Astrocyte of the hippocampus (primary cell): ENCODE results near the gene JARID2.
"Not testable (repeated sequence)": the region's sequence is repeated elsewhere in the genome, so short reads cannot be mapped to it uniquely, and the experiment has no call there.

ENCODE experiments used
- DNase-seq: peaks from one replicate; pipeline ENCODE4 v3.0.0; 2011; ENCODE audit warnings: low read depth, low spot score

Gene JARID2

DNA sequence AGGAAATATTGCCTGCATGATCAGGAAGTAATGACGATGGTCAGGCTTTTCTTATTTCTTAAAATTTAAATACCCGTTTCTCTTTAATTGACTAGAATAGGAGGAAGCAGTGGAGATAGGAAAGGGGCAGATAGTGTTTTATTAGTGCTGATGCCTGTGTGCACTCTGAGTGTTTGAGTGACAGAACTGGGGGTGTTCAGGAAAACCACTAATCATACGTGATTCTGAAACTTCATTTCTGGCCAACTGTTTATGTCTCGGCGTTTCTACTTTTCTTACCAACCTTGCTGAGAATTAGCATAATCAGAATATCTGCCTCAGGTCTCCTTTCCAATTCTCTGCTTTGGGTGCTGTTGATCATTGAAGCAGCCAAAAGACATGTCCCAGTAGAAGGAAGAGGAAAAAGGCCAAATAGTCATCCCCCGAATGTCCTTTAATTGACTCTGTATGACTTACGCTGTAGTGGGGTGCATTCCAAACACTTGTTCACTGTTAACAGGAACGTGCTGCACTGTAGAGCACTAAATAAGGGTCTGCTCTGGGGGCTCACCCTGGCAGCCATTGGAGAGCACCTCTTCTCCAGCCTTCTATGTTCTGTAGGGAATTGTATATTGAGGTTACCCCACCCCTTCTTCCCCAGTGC is 152.9 kb downstream of the JARID2 start:
- no peak for DNase-seq

DNA sequence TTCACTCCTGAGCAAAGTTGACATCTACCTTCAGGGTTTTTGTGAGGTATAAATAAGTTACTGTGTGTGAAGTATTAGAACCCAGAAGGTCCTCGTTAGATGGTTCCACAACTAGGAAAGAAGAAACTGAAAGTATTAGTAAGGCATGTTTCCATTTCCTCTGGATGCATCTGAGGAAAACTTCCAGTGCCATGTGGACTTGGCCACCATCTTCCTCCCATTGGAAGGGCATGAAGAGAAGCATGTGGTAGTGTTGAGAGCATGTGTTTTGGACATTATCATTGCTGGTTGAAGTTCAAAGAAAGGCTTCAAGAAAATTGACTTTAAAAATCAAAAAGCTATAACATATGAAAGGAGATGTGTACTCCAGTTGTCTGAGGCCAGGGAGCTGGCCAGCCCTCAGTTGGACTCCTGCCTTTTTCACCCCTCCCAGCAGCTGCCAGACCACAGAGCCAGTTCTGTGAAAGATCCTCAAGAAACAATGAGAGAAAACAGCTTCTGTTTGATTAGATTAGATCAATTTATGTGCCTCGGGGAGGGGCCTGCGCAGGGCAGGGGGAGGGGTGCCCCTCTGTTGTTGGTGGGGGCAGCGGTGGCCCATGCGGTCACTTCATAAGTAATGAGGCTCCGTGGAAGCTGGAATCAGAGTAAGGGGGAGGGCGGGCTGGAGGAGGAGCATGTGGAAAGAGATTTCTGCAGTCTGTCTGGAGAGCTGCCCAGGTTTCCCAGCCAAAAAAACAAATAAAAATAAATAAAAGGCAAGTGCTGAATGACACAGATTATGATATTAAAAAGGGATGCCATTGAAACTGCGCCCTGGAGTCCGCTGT is 154.0 kb downstream of the JARID2 start:
- DNase-seq = peak; percentile 90

DNA sequence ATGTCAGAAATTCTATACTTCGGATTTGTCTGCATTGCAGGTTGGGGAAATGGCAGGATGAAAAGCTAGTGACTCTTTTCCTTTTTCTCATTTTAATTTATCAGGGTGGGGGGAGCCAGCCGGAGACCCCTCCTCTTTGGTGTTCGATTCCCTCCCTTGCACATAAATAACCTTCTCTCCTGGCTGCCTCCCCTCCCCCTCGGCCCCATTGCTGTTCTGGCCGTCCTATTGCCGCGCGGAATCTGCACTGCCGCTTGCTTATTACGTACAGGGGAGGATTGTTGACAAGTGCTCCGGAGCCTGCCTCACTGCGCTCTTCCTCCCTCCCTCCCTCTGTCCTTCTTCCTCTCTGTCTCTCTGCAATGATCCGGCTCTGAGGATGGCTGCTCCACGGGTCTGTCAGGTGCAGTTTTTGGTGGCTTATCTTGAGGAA is 154.7 kb downstream of the JARID2 start:
- peak; percentile 41 for DNase-seq

DNA sequence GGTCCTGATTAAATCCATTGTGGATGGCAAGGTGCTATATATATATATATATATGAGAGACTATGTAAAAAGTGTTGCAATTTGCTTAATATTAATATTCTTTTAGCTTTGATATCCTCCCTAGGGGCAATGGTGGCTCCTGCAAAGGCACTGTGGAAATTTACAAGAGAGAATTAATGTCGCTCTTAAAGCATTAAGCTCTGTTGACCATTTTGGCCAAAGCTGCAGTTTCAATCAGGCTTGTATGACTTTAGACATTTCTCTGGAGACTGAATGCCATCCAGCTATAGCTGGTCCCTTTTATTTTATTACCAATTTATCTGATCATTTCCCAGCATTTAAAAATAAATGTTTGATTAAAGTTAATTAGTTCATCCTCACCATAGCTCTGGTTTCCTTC is 155.3 kb downstream of the JARID2 start:
- DNase-seq = no peak

DNA sequence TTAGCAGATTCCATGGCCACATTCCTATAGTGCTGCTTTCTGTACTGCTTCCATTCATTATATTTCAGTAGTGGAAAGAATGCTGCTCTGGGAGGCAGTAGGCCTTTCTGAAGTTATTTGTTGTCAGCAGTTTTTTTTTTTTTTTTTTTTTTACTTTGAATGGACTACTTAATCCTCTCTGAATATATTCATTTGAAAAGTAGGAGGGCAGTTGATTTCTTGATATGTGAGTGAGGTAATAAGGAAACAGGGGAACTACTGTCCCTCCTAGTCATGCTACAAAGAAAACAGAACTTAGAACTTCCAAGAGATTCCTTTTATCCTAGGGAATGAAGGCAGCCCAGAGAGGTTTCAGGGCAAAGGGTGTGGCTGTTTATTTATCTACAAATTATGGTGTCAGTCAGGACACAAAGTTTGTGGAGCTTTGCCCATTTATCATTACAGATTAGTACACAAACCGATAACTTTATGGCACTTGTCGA is 155.9 kb downstream of the JARID2 start:
- DNase-seq = peak; percentile 56

DNA sequence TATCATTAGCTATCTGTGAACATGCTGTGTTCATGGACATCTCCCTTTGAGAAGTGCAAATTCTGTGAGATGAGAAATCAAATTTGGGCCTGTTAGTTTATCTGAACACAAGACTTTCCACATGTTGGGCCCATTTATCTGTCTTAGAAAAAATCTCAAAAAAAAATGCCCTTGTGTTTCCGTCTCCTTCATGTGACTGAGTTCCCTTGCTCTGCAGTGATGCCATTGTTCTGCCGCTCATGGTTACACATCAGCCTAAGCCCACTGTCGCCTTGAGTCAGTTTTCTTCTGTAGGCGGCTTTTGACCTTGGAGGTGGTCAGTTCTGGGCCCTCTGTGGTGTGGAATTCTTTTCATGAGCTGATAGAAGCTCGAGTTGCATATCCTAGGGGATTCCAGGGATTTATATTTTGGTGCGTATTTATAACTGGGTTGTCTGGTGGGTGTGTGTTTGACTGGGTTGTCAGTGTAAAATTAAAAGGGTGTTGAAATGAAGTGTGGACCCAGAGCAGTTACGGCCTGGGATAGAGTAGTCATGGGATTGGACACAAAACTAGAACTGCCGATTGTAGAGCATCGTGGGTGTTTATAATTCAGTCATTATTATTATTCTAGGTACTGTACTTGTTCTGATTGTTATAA is 156.7 kb downstream of the JARID2 start:
- DNase-seq = no peak

DNA sequence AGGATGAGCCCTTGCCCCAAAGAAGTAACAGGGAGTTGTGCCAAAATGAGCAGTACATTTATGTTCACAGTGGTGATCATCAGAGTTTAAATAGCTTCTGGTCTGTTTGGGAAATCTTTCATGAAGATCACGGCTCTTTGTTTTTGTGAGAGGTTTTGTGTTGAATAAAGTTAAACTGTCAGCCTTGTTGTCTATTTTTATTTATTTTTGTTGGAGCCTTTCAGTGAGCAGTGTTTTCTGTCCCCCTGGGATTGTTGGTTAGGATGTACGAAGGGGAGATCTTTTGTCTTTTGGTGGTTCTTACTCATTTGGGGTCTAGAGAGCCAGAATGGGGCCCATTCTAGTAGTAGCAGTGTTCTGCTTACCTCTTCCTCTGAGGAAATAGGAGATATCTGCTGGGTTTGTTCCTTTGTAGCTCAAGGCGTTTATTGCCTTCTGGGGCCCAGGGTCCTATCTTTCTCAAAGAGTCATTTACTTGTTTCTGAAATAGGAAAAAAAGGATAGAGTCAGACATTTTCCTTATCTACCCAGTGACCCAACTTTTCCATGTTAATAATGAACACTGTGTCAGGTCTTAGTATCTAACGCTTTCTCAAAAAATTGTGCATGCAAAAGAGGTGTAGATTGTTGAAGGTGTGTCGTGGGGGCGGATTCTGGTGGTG is 157.4 kb downstream of the JARID2 start:
- DNase-seq = no peak

DNA sequence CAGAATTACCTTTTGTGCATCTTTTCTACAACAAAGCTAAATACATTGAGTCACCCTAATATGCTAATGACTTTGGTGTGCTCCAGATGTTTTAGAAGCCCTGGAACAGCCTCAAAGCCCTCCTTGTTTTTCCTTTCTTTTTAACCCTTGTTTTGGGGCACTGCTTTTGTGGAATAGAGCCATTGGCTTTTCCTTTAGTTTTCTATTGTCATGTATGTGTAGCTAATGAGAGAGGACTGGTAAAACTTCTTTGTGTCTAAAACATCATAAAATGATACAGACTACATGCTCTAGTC is 158.8 kb downstream of the JARID2 start:
- no peak for DNase-seq

DNA sequence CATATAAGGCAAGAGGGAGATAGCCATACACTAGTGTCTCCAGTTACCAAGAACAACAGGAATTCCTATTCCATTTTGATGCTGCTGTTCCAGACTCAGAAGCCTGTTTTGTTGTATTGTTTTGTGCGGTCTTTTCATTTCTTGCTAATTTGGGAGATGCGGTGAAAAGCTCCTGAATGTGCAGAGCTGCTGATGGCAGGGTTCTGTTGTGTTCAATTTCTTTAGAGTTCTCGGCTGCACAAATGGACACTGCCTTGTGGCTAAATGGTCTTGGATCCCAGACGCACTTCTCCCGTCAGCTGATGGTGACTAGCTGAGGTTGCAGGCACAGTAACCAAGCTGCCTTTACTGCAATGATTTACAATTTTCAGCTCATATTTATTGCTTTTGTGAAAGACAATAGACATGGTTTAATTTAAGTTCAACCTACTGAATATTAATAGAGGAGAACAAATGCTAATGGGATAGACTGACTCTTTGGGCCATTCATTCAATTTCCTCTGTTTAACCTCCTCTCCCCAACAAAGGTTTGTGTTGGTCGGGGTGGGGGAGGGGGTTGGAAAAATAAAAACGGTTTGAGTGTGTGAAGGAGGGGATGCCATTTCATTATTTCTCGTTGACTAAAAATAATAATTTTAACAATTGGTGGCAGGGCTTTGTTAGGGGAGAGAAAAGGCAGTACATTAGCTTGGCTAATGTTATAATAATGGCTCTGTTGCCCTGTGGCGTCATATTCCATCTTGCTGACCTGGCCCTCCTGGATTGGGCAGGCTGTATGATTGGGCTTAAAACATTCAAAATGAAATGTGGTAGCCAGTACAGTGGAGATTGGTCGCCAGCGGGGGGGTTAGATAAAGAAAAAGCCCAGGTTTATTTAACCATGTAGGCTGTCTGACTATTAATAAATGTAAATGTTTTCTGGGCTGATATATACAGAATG is 159.5 kb downstream of the JARID2 start:
- no peak for DNase-seq

DNA sequence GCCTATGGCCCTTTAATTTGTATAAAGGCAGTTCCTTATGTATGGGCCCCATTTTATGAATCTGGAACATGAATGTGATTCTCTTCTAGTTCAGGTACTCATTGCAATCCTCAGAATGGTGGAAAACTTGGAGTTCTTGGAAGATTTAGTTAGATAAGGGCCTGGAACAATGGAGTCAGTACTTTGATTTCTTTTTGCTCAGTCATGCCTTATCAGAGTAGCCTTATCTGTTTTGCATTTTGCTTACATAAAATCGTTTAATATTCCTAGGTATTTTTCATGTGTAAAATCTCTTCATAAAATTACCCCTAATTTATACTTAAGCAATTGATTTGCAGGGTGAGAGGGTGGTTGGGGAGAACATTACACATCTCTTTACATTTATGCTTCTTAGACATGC is 160.6 kb downstream of the JARID2 start:
- no peak for DNase-seq

DNA sequence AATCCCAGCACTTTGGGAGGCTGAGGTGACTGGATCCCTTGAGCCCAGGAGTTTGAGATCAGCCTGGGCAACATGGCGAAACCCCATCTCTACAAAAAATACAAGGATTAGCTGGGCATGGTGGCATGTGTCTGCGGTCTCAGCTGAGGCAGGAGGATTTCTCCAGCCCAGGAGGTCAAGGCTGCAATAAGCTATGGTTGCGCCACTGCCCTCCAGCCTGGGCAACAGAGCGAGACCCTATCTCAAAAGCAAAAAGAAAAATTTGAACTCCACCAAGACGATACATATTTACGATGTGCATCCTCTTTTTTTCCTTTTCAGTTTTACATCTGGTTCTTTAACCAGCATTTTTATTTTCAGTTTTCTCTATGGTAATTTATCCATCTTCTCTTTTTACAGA is 162.1 kb downstream of the JARID2 start:
- DNase-seq = no peak

DNA sequence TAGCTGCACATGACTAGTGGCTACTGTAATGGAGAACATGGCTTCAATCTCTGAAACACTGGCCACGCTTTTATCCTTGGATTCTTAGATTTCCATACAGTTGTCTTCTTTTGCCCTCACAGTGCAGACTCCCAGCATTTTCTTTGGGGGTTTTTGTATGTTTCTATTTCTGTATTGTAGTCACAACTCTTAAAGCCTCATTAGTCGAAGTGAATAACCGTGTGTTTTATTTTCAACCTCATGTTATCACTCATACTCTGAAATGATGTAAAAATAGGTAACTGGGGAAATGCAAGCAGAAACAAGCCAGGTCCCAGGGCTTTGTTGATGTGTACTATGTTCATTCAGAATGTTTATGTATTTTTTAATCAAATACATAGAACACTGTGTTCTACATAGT is 162.9 kb downstream of the JARID2 start:
- DNase-seq = no peak

DNA sequence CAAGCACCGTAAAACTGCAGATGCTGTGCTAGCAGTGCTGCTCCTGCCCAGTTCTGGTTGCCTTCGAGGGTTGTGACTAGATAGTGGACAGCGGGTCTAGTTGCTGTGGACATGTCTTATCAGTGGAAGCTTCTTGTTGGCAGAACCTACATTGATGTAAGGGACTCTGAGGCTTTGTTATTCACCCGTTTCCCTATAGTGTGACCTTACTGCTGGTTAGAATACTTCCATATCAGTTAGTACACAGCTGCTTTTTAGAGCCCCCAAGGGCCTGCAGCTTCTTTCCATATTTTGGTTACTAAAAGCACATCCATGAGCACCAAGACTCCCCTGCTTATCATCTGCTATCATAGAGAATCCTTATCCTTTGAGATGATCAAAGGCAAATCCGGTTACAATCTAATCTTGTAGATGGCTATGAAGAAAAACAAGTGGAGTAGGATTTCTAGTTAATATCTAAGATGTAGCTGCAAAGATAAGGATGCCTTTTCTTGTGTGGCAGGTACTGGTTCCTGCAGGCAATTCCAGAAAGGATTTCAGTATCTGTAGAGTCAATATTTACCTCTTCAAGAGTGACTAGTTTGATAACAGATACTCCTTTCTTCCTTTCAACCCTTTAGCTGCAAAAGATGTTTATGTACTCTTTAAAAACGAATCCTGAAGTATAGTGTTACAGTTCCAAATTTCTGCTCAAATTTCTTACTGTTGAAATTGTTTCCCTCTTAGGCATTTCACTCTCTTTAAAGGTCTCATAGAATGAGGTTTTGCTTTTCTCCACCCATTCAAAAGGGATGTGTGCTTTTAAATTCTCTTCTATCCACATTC is 163.6 kb downstream of the JARID2 start:
- DNase-seq = no peak

DNA sequence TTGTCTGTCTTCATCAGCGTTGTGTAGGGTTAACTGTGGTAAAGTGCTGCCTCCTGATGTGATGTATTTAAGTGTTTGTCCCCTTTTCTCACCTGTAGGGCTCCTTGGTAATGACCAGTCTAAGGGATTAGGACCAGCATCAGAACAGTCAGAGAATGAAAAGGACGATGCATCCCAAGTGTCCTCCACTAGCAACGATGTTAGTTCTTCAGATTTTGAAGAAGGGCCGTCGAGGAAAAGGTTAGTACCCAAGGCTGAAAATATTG is 164.2 kb downstream of the JARID2 start:
- DNase-seq = no peak

DNA sequence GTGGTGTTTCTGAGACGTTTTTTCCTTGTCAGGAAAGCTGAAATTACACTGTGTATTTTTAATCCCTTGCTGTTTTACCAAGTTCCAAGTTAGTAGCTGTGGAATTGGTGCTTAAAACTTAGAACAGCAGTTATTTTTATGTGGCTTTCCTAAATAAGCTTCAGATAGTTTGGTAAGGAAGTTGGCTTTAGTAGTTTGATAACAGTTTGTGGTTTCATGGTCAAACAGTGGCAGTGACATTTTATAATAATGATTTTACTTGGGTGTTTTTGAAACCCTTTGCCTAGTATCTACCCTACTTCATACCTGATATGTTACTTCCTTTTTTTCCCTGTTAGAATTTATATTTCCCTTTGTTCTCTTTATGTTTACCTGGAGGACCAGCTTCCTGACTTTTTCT is 164.9 kb downstream of the JARID2 start:
- no peak for DNase-seq

DNA sequence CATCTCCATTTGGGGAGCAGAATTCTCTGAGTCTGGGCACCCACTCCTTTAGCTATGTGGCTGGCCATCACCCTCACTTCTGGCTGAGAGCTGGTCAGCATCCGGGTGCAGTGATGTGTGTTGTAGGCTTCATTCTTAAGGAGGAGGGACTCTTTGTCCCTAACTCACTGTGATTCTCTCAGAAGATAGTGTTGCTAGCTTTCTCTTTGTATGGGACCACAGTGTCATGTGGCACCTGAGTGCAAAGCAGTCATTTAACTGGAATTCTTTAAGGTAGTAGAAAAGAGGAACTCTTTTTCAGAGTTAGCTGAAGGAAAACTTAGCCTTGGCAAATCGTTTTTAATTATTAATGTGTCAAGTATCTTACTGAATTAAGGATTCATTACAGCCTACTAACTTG is 165.9 kb downstream of the JARID2 start:
- no peak for DNase-seq

DNA sequence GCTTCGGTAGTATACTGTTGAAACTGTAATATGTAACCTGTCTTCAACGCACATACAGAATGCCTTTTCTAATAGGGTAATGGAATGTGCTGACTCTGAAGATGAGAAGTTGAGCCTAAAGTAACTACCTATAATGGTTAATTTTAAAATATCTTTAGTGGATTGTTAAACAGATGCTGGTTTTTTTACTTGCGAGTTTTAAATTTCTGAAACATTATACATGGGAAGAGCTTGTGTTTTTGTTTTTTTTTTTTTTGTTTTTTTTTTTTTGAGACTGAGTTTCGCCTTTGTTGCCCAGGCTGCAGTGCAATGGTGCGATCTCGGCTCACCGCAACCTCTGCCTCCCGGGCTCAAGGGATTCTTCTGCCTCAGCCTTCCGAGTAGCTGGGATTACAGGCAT is 166.9 kb downstream of the JARID2 start:
- no peak for DNase-seq

DNA sequence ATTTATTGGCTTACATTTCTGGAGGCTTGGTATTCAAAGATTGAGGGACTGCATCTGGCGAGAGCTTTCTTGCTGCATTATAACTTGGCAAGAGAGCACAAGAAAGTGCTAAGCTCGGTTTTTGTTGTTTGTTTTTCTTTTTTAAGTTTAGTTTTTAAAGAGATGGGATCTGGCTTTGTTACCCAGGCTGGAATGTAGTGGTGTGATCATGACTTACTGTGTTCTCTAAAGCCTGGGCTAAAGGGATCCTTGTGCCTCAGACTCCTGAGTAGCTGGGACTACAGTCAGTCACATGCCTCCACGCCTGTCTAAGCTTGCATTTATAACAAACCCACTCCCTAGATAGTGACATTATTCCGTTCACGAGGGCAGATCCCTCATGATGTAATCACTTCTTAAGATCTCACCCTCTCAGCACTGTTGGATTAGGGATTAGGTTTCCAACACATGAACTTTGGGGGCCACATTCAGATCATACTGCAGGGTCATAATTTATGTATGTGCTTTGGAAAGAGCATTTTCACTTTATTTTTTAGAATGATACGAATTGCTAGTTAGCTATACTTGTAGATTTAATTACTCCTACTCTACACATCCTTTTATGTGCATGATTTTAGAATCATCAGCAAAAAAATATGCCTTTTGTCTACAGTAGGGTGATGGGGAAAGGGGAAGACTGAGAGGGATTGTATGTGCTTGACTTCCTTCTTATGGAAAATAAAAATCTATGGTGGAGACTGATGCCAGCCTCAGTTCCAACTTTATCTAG is 167.8 kb downstream of the JARID2 start:
- peak; percentile 57 for DNase-seq

DNA sequence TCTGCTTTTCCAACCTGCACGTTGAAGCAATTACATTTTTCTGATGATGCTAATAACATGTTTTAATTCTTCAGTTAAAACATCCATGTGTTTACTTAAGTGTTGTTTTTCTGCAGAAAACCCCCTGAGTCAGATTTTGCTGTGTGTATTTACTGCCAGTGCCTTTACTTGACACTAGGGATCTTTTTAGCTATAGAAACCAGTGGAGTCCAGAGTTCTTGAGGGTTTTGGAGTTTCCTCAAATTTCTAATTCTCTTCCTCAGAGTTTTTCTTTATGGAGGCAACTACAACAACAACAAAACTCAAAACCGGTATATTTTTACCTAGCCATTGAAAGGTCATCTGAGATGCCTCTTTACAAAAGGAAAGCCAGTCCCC is 168.4 kb downstream of the JARID2 start:
- no peak for DNase-seq

DNA sequence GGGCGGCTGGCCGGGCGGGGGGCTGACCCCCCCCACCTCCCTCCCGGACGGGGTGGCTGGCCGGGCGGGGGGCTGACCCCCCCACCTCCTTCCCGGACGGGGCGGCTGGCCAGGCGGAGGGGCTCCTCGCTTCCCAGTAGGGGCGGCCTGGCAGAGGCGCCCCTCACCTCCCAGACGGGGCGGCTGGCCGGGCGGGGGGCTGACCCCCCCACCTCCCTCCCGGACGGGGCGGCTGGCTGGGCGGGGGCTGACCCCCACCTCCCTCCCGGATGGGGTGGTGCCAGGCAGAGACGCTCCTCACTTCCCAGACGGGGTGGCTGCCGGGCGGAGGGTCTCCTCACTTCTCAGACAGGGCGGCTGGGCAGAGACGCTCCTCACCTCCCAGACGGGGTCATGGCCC is 169.8 kb downstream of the JARID2 start:
- not testable (repeated sequence) for DNase-seq
